ENCODE data around the gene CCDC3.

- TF ChIP-seq CTCF (IDR thresholded peaks at IDR 0.05) (no peak), POLR2A (IDR thresholded peaks at IDR 0.05) (no peak)
Measured at GRCh38 chr10:13036841-13037240, 35.3 kb upstream of the CCDC3 start.
